Glomerular visceral epithelial cell (primary cell): ENCODE measurements around the gene RELT.

ENCODE experiments used
- DNase-seq: peaks from one replicate; pipeline ENCODE4 v3.0.0-alpha.2; 2016; ENCODE audit errors: extremely low spot score

Gene RELT

GRCh38 chr11:73392108-73393010 is 16.2 kb downstream of the RELT start:
- no peak for DNase-seq

DNA sequence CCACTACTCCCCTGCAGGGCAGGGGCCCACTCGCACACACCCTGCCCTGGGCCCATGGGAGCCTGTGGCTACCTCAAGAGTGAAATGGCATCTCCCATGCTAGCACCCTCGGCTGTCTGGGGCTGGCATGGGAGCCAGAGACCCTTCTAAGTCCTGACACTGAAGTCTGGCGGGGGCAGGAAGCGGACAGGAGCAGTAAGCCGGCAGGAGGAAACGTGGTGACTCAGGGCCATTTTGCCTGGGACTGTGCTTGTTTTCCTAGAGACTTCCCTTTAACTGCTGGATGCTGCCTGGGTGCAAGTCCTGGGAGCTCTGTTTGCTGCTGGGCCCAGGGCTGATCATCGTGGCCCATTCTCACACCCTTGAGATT is 16.8 kb downstream of the RELT start:
- DNase-seq, result no peak

GRCh38 chr11:73393479-73394415 is 17.5 kb downstream of the RELT start:
- peak; percentile 78 for DNase-seq

- no peak for DNase-seq
These were observed 18.5 kb downstream of the RELT start for GRCh38 chr11:73394416-73395296.

- DNase-seq, result no peak
These were observed 19.4 kb downstream of the RELT start for GRCh38 chr11:73395297-73396208.

DNA sequence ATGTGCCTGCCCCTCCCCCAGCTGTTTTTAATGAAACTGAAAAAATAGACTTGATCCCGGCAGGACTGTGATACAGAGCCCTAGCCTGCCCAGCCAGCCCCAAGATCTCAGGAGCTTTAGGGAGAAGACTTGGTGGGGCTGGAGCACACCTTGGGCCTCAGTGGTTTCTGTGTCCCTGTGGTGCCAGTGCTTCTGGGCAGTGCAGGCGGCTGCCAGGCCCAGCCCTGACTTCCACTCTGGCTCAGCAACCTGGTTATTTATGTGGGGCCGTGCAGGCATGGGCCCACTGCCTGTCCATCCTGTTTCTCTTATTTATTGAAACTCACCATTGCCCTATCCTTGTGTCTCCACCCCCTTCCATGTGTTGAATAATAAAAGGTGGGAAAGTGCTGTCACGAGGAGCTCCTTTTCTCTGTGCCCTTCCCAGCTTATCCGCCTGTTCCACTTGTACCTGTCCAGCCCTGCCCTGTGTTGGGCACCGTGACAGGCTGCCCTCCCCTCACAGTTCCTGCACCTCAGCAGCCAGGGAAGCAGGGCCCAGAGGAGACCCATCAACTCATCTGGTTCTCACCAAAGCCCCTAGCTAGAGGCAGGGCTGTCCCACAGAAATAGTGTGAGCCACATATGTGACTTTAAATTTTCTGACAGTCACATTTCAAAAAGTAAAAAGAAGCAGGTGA is 20.2 kb downstream of the RELT start:
- no peak for DNase-seq

GRCh38 chr11:73396985-73397384 is 20.8 kb downstream of the RELT start:
- DNase-seq, result no peak

DNA sequence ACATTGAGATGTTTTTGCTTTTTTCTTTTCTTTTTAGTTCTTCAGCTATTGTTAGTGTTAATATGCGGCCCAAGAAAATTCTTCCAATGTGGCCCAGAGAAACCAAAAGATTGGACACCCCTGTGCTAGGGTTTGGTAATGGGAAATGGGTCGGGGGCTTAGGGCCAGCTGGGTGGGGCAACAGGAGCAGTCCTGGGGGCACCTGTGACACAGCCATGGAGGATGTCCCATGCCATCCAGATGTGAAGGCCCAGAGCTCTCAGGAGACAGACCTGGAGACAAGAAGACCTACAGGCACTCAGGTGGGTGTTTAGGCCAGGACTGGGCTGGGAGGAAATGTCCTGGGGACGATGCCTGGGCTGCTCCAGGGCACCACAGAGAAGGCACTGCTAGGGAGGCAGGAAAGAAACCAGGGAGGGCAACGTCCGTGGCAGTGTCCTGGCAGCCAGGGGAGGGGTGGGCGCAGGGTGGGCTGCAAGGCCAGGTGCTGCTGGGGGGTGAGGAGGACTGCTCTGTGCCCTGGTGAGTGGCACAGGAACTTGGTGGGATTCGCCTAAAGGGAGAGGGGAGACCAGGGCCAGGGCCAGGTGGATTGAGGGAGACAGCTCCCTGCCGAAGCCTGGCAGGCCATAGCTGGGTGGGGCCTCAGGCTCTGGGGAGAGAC is 21.4 kb downstream of the RELT start:
- no peak for DNase-seq

DNA sequence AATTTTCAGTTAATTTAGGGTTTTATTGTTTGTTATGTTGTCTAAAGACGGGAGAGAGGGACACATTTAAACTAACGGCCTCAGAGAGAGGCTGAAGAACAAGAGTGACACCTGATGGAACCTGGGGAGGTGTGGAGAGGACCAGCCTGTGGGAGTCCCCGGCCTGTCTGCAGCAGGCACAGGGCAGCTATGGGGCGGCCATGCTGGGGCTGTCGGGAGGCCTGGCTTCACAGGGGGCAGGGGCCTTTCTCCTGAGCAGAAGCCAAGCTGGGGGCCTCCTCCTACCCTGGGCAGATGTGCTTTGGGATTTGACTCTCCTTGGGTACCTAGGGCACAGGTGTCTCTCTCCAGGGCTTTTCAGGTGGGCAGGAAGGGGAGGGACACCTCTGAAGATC is 21.9 kb downstream of the RELT start:
- DNase-seq, result no peak

DNA sequence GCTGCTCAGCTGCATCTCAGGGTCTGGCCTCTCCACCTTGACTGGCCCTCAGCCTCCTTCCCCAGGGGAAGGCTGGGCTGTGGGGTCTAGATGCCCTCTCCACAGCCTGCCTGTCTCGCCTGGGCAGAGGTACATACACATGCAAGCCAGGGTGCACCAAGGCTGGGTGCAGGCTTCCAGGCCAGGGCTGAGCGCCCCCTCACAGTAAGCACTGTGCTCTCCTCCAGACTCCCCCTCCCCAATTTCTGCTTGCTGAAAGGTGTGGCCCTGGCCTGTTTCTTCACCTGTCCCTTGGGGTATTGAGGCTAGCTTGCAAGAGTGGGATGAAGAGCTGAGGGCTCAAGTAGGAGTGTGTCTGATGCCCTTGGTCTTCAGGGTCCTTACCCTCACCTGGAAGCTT is 22.5 kb downstream of the RELT start:
- DNase-seq, result no peak

DNA sequence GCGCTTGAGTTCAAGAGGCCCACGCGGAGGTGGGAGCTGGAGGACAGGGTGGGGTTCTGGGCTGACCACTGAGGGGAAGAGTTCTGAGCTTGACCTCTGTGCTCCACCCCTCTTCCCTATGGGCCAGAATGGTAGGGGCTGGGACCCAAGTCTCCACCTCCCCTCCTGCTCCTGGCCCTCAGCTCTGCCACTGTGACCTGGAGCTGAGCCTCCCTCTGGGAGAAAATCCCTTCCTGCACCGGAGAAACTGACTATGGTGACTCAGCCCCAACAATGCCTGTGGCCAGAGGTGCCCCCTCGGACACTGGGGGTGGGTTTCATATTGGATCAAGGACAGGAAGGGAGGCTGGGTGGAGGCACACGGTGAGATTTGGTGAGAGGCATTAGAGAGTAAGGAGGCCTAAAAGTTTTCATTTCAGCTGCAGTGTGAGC is 23.0 kb downstream of the RELT start:
- no peak for DNase-seq

GRCh38 chr11:73399636-73400035 is 23.4 kb downstream of the RELT start:
- DNase-seq, result no peak

GRCh38 chr11:73400293-73400692 is 24.1 kb downstream of the RELT start:
- no peak for DNase-seq

- no peak for DNase-seq
These were observed 25.2 kb downstream of the RELT start for GRCh38 chr11:73401217-73401923.

DNA sequence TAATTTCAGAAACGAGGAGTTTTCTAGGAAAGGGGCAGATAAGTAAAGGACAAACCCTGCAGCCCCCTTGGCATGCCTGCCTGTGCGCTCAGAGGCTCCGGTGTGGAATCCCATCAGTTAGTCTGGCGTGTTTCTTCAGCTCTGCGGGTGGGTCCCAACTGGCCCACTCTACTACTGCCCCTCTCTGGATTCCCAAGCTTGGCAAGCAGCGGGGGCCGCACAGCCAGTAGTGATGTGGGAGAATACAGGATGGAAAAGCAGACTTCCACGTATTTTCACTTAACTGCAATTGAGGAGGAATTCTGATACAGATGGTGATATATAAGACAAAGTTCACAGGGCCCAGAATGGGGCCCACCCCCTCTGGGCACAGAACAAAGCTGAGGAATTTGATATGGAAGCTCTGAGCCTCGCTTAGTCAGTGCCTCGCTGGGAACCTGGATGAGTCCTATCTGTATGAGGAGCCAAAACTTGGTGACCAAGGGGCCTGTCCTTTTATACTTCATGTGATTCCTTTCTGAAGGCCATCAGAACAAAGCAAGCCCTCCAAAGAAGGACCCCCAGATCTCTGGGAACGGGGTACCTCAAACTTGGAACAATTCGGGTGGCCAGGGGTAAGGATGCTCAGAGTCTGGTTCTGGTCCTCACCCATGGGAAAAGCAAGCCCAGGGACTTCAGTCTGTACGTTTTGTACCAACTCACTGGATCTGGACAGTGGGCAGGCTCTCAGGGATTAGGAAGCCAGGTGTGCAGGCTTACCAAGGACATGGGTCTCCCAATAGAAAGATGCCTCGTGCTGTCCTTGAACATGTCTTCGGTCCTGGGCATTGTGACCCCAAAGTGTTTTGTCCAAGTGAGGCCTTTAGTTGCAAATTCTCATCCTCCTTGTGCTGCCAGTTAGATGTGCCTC is 26.0 kb downstream of the RELT start:
- no peak for DNase-seq

- peak; percentile 31 for DNase-seq
These were observed 26.6 kb downstream of the RELT start for GRCh38 chr11:73402834-73403185.

DNA sequence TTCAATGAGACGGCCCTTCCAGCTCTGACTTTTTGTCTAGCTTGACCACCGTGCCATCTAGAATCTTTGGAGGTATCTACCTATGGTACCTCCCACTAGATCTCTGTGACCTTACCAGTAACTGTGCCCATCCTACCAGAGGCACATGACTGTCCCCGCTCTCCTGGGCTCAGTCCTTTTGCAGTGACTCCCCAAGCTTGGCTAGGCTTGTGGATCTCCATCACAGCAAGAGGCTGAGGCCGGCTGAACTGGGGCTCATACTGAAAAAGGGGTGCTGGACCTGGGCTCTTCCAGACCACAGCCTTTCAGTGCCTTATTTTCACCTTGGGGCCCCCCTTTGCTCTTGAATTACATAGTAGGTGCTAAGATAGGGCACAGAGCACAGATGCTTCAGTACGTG is 27.3 kb downstream of the RELT start:
- DNase-seq, result no peak

DNA sequence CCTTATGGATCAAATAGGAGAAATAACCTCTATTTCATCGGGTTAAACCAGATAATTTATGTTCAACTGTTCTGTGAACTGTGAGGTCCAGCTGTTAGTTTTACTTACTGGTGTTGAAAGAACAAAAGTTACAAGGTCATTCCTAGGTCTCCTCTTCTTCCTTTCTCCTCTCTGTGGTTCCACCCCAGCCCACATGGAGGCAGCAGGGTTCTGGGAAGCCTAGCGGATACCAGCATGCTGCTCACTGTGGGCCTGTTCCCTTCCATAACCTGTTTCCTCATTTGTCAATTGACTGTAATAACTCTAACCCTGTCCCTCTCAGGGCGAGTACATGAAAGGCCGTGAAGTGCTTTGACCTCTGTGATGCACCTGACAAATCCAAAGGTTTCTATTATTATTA is 27.8 kb downstream of the RELT start:
- DNase-seq, result peak; percentile 54
